SJCRH30 (cell line): ENCODE data around the gene ASTN2. TPM values are rescaled to one million over a fixed set of nuclear protein-coding genes. Genes with fewer than 3 reads are reported as not detected.

ENCODE experiments used
- DNase-seq, 2 experiments: peaks; one replicate each; pipeline ENCODE4 v3.0.0-alpha.2; 2015 to 2020
- H3K27ac ChIP-seq: fragments of 250-450 bp; sonication (Bioruptor Pico); 2 replicates; pipeline ENCODE4 v1.5.1; 2020; ENCODE audit warnings: mild to moderate bottlenecking, moderate library complexity
- H3K27me3 ChIP-seq: fragments of 250-450 bp; sonication (Bioruptor Pico); 2 replicates; pipeline ENCODE4 v1.5.1; 2020; ENCODE audit warnings: mild to moderate bottlenecking, moderate library complexity
- H3K36me3 ChIP-seq: fragments of 250-450 bp; sonication (Bioruptor Pico); 2 replicates; pipeline ENCODE4 v1.5.1; 2020; ENCODE audit warnings: mild to moderate bottlenecking, moderate library complexity
- H3K4me1 ChIP-seq: fragments of 250-450 bp; sonication (Bioruptor Pico); 2 replicates; pipeline ENCODE4 v1.5.1; 2020; ENCODE audit warnings: mild to moderate bottlenecking, moderate library complexity
- H3K4me3 ChIP-seq: fragments of 250-450 bp; sonication (Bioruptor Pico); 2 replicates; pipeline ENCODE4 v1.5.1; 2020; ENCODE audit warnings: mild to moderate bottlenecking, moderate library complexity
- H3K9me3 ChIP-seq: fragments of 250-450 bp; sonication (Bioruptor Pico); replicated peaks from 2 replicates; pipeline ENCODE4 v1.5.1; 2020; ENCODE audit warnings: mild to moderate bottlenecking, moderate library complexity
- total RNA-seq: library from RNA; depleted of rRNA; stranded (reverse); fragments of >200 nt; shearing (Covaris generic); gene quantifications from 2 replicates; pipeline ENCODE4 v1.2.3, GENCODE V29; 2014

Gene ASTN2
- total RNA-seq, 1 experiment from 2014 or later = 19.8 TPM

- no peaks in the 10 kb centered on the region for H3K36me3 ChIP-seq
- no peak overlapping the region for H3K27ac ChIP-seq
- DNase-seq = no peak
- H3K4me1 ChIP-seq = no peaks in the 10 kb centered on the region
- H3K9me3 ChIP-seq = no peaks in the 10 kb centered on the region
- no peaks in the 10 kb centered on the region for H3K27me3 ChIP-seq
- no peak overlapping the region for H3K4me3 ChIP-seq
Observed at GRCh38 chr9:117313989-117314388, 100.9 kb downstream of the ASTN2 start.

GRCh38 chr9:117307701-117308100, 107.2 kb downstream of the ASTN2 start:
- Histone ChIP-seq H3K9me3 (no peaks in the 10 kb centered on the region), H3K27ac (no peak overlapping the region), H3K4me1 (no peaks in the 10 kb centered on the region), H3K36me3 (0 out of 2 replicates have a peak, but pooled peaks cover 2% of the 10 kb centered on the region), H3K4me3 (no peak overlapping the region), H3K27me3 (no peaks in the 10 kb centered on the region)
- no peak for DNase-seq

GRCh38 chr9:117306032-117306431, 108.8 kb downstream of the ASTN2 start:
- Histone ChIP-seq H3K4me3 (no peak overlapping the region), H3K27me3 (no peaks in the 10 kb centered on the region), H3K4me1 (peaks cover 2% of the 10 kb centered on the region), H3K36me3 (0 out of 2 replicates have a peak, but pooled peaks cover 2% of the 10 kb centered on the region), H3K9me3 (no peaks in the 10 kb centered on the region), H3K27ac (no peak overlapping the region)
- DNase-seq = no peak

- H3K9me3 ChIP-seq = no peaks in the 10 kb centered on the region
- DNase-seq = no peak
- 0 out of 2 replicates have a peak, but pooled peaks cover 2% of the 10 kb centered on the region for H3K36me3 ChIP-seq
- no peak overlapping the region for H3K27ac ChIP-seq
- H3K4me1 ChIP-seq = peaks cover 5% of the 10 kb centered on the region
- H3K4me3 ChIP-seq = no peak overlapping the region
- no peaks in the 10 kb centered on the region for H3K27me3 ChIP-seq
Observed at GRCh38 chr9:117305454-117305853, 109.4 kb downstream of the ASTN2 start.

GRCh38 chr9:117304549-117304948, 110.3 kb downstream of the ASTN2 start:
- no peak overlapping the region for H3K27ac ChIP-seq
- H3K9me3 ChIP-seq = no peaks in the 10 kb centered on the region
- no peak overlapping the region for H3K4me3 ChIP-seq
- 0 out of 2 replicates have a peak, but pooled peaks cover 2% of the 10 kb centered on the region for H3K36me3 ChIP-seq
- H3K27me3 ChIP-seq = no peaks in the 10 kb centered on the region
- DNase-seq = no peak
- peaks cover 5% of the 10 kb centered on the region for H3K4me1 ChIP-seq

- no peak overlapping the region for H3K4me3 ChIP-seq
- peaks cover 5% of the 10 kb centered on the region for H3K4me1 ChIP-seq
- 0 out of 2 replicates have a peak, but pooled peaks cover 2% of the 10 kb centered on the region for H3K36me3 ChIP-seq
- H3K27me3 ChIP-seq = no peaks in the 10 kb centered on the region
- DNase-seq = no peak
- no peaks in the 10 kb centered on the region for H3K9me3 ChIP-seq
- no peak overlapping the region for H3K27ac ChIP-seq
Observed at GRCh38 chr9:117303643-117304230, 111.1 kb downstream of the ASTN2 start.

GRCh38 chr9:117302487-117302886, 112.4 kb downstream of the ASTN2 start:
- Histone ChIP-seq H3K4me3 (no peak overlapping the region), H3K36me3 (0 out of 2 replicates have a peak, but pooled peaks cover 2% of the 10 kb centered on the region), H3K27me3 (no peaks in the 10 kb centered on the region), H3K27ac (no peak overlapping the region), H3K4me1 (peaks cover 5% of the 10 kb centered on the region), H3K9me3 (no peaks in the 10 kb centered on the region; the same call in 1 of the 2 replicates)
- no peak for DNase-seq

GRCh38 chr9:117300371-117301110, 114.3 kb downstream of the ASTN2 start:
- H3K4me1 ChIP-seq = peaks cover 5% of the 10 kb centered on the region
- no peak overlapping the region for H3K27ac ChIP-seq
- DNase-seq = peak; percentile 71 to 82
- H3K36me3 ChIP-seq = no peaks in the 10 kb centered on the region
- no peaks in the 10 kb centered on the region for H3K27me3 ChIP-seq
- no peak overlapping the region for H3K4me3 ChIP-seq
- no peaks in the 10 kb centered on the region; the same call in 1 of the 2 replicates for H3K9me3 ChIP-seq

- H3K36me3 ChIP-seq = no peaks in the 10 kb centered on the region
- H3K4me1 ChIP-seq = peaks cover 5% of the 10 kb centered on the region
- H3K9me3 ChIP-seq = no peaks in the 10 kb centered on the region; the same call in 1 of the 2 replicates
- H3K4me3 ChIP-seq = no peak overlapping the region
- DNase-seq = no peak
- no peak overlapping the region for H3K27ac ChIP-seq
- H3K27me3 ChIP-seq = no peaks in the 10 kb centered on the region
Observed at GRCh38 chr9:117296453-117296852, 118.4 kb downstream of the ASTN2 start.

GRCh38 chr9:117293206-117294114, 121.4 kb downstream of the ASTN2 start:
- H3K4me3 ChIP-seq = no peak overlapping the region
- no peaks in the 10 kb centered on the region; the same call in 1 of the 2 replicates for H3K9me3 ChIP-seq
- DNase-seq = no peak
- no peaks in the 10 kb centered on the region for H3K36me3 ChIP-seq
- no peaks in the 10 kb centered on the region for H3K27me3 ChIP-seq
- H3K27ac ChIP-seq = no peak overlapping the region
- no peaks in the 10 kb centered on the region; the same call in 1 of the 2 replicates for H3K4me1 ChIP-seq

GRCh38 chr9:117290856-117291622, 123.8 kb downstream of the ASTN2 start:
- Histone ChIP-seq H3K9me3 (no peaks in the 10 kb centered on the region), H3K27me3 (no peaks in the 10 kb centered on the region), H3K4me3 (no peak overlapping the region), H3K36me3 (no peaks in the 10 kb centered on the region), H3K27ac (no peak overlapping the region), H3K4me1 (no peaks in the 10 kb centered on the region; the same call in 1 of the 2 replicates)
- DNase-seq = no peak

- Histone ChIP-seq H3K36me3 (no peaks in the 10 kb centered on the region), H3K4me1 (no peaks in the 10 kb centered on the region; the same call in 1 of the 2 replicates), H3K9me3 (no peaks in the 10 kb centered on the region), H3K27ac (no peak overlapping the region), H3K4me3 (no peak overlapping the region), H3K27me3 (no peaks in the 10 kb centered on the region)
- no peak for DNase-seq
Observed at GRCh38 chr9:117290306-117290840, 124.5 kb downstream of the ASTN2 start.

- H3K27ac ChIP-seq = no peak overlapping the region
- no peaks in the 10 kb centered on the region for H3K27me3 ChIP-seq
- no peaks in the 10 kb centered on the region for H3K4me1 ChIP-seq
- H3K36me3 ChIP-seq = no peaks in the 10 kb centered on the region
- no peaks in the 10 kb centered on the region for H3K9me3 ChIP-seq
- no peak for DNase-seq
- no peak overlapping the region for H3K4me3 ChIP-seq
Observed at GRCh38 chr9:117286245-117286644, 128.6 kb downstream of the ASTN2 start.

GRCh38 chr9:117284414-117284813, 130.4 kb downstream of the ASTN2 start:
- Histone ChIP-seq H3K36me3 (no peaks in the 10 kb centered on the region), H3K4me3 (no peak overlapping the region), H3K9me3 (no peaks in the 10 kb centered on the region), H3K27ac (no peak overlapping the region), H3K4me1 (peaks cover 11% of the 10 kb centered on the region; the same call in 1 of the 2 replicates), H3K27me3 (no peaks in the 10 kb centered on the region)
- DNase-seq = no peak
